GM18508 (cell line): ENCODE data around the gene PNLDC1.

Source experiments
- ATAC-seq: cut with Tn5 transposase; IDR thresholded peaks from one replicate; pipeline ENCODE4 v1.9.1; 2021; ENCODE audit warnings: moderate number of reproducible peaks; ENCODE audit not compliant: insufficient read depth, unreplicated experiment

The PNLDC1 gene

GRCh38 chr6:159800141-159800865, at the start of gene PNLDC1:
Gene PNLDC1 (plus strand): TSS chr6:159800276. CDS start chr6:159800308, 32 bp downstream.
- ATAC-seq, result no peak

GRCh38 chr6:159751448-159751847, 48.6 kb upstream of the PNLDC1 start:
- no peak for ATAC-seq

GRCh38 chr6:159753081-159753872, 46.8 kb upstream of the PNLDC1 start:
- ATAC-seq, result no peak

- ATAC-seq, result no peak
These were observed 45.7 kb upstream of the PNLDC1 start for GRCh38 chr6:159754401-159754800.

GRCh38 chr6:159754959-159755914, 44.8 kb upstream of the PNLDC1 start:
- no peak for ATAC-seq

- no peak for ATAC-seq
These were observed 43.6 kb upstream of the PNLDC1 start for GRCh38 chr6:159756508-159756907.

DNA sequence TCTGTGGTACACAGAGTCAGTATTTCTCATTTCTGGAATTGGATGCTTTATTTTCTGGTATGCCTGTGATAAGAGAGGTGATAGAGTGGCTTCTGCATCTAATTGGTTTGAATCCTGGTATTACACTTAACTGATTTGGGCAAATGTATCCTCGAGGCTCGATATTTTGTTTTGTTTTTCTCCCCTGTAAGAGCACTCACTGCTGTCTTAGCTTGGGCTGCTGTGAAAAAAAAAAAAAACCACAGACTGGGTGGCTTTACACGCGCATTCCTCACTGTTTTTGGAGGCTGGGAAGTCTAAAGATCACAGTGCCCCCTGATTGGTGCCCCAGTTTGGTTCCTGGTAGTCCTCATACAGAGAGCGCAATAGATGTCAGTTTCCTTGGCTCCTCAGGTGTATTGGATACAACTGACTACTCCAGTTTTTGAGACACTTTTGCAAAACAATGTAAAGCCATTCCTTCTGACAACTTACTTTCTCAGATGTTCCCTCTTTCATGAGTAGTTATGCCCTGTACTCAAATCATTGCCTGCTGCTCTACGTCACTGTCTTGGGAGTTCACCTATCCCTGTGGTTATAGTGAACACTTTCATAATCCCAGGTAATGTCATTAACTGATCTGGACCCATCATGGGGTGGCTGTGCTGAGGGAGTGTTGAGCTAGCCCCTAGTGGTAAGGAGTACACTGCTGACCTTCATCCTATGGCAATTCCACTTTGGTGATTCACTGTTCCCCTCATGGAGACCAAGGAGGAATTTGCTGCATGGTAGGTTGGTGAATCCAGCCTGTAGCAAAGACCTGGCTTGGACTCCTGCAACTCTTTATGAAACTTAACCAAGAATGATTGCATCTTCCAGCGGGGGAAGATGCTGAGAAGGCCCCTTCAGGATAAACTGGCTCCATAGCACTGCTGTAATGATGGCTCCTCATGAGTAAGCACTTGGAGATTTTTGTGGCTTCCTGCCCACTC, 41.8 kb upstream of the PNLDC1 start:
- no peak for ATAC-seq

GRCh38 chr6:159759645-159760044, 40.4 kb upstream of the PNLDC1 start:
- ATAC-seq, result no peak

- ATAC-seq, result no peak
These were observed 39.4 kb upstream of the PNLDC1 start for GRCh38 chr6:159760602-159761057.

- no peak for ATAC-seq
These were observed 38.8 kb upstream of the PNLDC1 start for GRCh38 chr6:159761129-159761872.

DNA sequence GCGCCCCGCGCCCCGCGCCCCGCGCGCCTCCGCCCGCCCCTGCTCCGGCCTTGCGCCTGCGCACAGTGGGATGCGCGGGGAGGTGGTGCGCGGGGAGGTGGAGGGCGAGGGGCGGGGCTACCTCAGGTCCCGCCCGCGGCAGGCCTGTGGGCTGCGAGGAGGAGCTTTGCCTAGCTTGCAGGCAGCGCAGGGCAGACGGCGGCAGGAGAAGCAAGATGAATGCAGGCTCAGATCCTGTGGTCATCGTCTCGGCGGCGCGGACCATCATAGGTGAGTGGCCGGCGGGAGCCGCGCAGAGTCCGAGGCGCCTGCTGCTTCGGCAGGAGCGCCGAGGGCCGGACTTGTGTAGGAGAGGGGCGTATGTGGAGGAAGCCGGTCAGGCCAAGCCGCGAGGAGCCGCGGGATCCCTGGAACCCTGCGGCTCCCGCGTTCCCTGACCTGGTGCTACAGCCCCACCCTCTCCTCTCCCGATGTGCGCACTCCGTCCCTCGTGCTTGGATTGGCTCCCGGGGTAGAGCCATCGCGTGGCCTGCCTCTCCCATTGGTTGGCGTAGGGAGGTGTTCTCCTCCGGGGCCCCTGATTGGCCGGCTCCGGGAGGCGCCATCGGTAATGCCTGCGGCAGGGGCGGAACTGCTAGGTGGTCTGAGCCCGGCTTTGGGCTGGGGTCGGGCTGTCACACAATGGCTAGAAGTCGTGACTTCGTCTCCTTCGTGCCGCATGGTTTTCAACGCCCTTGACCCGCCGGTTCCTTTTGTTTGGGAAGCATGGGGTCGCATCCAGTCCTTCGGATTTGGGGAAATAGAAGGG, 38.0 kb upstream of the PNLDC1 start, which contains the start of gene ACAT2:
Gene ACAT2 (plus strand): TSS at position 173 of the 808 bp plus-strand sequence. CDS start 43 bp downstream, at position 216.
- ATAC-seq, result peak; percentile 93

- ATAC-seq, result no peak
These were observed 37.3 kb upstream of the PNLDC1 start for GRCh38 chr6:159762681-159763293.

DNA sequence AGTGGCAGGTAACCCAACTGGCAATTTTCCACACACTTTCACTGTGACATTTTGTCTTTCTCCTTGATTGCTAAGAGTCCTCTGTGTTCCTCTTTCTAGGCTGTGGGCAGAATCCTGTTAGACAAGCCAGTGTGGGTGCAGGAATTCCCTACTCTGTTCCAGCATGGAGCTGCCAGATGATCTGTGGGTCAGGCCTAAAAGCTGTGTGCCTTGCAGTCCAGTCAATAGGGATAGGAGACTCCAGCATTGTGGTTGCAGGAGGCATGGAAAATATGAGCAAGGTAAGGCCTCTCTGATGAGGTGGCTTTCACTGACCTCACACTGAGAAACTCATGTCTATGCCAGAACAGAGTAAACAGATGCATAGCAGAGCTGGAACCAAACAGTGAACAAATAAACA, 33.2 kb upstream of the PNLDC1 start:
- no peak for ATAC-seq

- ATAC-seq, result no peak
These were observed 30.6 kb upstream of the PNLDC1 start for GRCh38 chr6:159769470-159769869.

DNA sequence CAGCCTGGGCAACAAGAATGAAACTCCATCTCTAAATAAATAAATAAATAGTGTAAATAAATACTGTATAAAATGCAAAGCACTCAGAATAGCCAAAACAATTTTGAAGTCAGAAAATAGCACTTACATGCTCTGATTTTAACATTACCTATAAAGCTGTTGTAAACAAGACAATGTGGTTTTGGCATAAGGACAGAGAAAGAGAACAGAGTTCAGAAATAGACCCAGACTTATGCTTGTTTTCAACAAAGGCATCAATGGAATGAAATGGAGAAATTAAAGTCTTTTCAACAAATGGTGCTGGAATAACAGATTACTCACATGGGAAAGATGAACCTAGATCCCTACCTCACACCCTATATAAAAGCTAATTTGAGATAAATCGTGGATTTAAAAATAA, 27.9 kb upstream of the PNLDC1 start:
- no peak for ATAC-seq

- ATAC-seq, result no peak
These were observed 22.7 kb upstream of the PNLDC1 start for GRCh38 chr6:159777240-159777904.

DNA sequence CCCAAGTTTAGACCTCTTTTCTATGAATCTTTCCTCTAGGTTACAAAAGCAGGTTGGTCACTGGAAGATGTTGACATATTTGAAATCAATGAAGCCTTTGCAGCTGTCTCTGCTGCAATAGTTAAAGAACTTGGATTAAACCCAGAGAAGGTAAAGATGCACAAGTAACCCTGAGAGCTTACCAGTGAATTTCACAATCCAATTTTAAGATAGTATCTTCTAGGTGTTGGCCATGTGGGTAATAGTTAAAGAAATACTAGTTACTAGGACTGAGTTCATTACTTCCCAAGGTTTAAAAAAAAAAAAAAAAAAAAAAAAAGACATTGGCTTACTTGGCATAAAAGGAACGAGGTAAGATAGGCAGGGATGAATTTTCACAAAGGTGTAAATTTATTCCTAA, 21.9 kb upstream of the PNLDC1 start:
- ATAC-seq, result no peak
